Iris pigment epithelial cell (primary cell): ENCODE results near the gene COMTD1.

ENCODE experiments used
- DNase-seq: peaks from one replicate; pipeline ENCODE4 v3.0.0-alpha.2; 2011; ENCODE audit warnings: low read depth

COMTD1 gene

DNA sequence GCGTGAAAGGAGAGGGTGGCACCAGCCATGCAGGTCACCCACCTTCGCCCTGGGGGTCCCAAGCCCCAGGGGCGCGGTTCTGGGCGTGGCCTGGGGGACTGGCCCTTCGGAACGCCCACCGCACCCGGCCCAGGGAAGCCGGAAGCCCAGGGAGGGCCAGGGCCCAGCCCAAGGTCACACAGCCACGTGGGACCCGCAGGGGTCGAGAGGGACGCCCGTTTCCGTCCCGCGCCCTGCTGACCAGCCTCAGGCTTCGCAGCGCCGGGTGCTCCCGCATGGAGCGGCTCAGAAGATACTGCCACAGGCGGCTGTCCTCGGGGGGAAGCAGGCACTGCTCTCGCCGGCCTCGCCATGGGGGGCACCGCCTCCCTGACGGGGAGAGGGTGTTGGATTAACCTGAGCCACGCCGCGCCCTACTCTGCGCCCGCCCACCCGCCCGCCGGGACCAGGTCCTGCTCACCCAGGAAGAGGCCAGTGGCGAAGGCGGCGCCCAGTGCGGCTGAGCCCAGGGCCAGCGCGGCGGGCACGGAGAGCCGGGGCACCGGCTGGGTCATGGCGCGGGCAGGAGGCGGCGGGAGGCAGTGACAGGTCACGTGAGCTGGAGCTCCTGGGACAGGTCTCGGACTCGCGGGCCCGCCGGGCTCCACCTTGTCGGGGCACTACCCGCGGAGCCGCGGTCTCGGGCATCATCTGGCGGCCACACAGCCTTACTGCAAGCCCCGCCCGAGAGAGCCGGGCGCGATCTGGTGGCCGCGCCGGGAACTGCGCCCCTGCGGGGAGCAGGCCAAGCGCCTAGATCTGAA, at the start of gene COMTD1:
Gene COMTD1, minus strand, starts transcription at position 583 of the 803 bp plus-strand sequence. Its CDS starts 29 bp downstream, at position 554.
- peak; percentile 86 for DNase-seq

DNA sequence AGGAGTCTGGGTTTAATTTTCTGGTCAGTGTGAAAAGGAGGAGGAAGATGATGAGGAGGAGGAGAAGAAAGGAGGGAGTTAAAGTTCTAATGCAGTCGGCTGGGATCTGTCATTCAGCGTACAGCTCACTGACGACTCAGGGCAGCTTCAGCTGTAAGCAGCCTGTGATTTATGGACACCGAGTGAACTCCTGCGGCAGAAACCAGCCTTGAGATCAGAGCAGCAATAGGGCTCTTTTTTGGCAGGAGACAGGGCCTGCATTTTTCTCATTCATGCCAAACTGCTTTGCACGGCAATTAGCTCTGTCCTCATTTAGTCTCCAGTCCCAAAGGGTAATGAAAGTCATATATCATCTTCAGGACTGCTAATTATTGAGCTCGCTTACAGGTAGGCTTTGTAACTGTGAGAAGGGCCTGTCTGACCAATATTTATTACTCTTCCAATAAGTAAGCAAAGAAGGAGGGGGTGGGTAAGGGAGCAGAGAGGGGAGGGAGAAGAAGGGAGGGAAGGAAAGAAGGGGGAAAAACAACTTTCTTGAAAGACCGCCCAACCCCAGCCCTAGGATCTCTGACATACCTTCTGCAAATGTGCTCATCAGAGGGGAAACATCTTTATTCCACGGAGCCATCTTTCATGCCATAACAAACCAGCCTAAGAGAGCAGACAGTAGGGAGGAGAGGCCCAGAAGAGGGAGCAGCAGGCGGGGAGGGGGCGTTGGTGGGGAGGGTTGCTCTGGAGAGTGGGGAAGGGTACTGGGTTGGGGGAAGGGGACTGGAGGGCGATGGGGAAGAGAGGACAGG, 48.1 kb upstream of the COMTD1 start:
- peak; percentile 39 for DNase-seq

DNA sequence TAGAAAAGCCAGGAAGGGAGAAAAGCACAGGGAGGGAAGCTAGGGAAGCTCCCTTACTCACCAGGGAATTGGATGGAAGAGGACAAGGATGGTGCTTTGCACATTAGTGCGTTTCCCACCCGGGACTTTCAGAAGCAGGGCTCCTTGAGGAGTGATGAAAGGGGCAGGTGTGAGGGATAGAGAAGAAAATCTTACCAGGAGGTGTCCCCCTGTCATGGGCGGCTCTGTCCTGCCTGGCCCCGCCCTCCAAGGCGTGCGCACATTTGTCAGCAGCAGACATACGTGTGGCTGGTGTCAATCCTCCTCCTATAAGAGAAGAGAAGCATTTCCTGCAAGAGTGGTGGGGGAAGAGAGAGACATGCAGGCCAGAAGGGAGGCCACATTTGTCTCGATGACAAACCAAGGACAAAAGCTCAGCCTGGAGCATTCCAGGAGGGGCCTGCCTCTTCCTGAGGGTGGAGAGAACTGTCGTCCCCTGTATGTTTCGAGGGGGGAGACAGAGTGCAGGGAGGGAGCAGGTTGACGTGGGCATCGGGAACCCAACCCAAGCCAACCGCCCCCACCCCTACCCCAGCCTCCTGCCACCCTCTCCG, 47.4 kb upstream of the COMTD1 start:
- peak; percentile 26 for DNase-seq

DNA sequence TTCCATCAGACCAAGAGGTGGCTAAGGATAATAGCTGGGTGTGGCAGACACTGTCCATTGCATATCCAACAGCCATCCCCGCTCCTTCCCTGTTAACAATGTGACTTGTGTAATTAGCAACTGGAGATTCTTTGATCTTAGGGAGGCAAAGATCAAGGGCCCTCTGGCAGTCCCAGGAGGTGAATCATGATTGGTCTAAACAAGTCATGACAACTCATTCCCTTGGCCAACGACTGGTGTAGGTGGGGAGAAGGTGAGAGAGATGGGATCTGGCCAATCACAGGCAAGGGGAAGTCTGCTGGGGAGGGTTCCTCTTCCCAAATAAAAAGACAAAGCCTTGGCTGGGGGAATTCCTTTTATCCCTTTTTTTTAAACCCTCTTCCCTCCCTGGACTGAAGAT, 46.2 kb upstream of the COMTD1 start:
- no peak for DNase-seq

DNA sequence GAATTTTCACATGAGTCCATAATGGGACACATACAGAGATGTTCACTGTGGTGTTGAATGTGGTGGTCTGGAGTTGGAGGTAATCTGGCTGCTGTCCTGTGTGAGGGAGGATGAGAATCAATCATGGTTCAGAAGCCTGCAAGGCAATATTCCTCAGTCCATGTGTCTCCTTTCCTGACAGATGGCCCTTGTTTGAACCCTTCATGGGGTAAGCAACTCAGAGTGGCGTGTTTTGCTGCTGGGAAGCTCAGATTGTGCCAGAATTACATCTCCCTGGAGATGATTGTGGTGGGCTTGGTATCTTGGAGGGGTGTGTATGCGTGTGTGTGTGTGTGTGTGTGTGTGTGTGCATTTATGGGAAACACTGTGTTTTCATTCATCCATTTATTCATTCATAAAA, 44.5 kb upstream of the COMTD1 start:
- no peak for DNase-seq

DNA sequence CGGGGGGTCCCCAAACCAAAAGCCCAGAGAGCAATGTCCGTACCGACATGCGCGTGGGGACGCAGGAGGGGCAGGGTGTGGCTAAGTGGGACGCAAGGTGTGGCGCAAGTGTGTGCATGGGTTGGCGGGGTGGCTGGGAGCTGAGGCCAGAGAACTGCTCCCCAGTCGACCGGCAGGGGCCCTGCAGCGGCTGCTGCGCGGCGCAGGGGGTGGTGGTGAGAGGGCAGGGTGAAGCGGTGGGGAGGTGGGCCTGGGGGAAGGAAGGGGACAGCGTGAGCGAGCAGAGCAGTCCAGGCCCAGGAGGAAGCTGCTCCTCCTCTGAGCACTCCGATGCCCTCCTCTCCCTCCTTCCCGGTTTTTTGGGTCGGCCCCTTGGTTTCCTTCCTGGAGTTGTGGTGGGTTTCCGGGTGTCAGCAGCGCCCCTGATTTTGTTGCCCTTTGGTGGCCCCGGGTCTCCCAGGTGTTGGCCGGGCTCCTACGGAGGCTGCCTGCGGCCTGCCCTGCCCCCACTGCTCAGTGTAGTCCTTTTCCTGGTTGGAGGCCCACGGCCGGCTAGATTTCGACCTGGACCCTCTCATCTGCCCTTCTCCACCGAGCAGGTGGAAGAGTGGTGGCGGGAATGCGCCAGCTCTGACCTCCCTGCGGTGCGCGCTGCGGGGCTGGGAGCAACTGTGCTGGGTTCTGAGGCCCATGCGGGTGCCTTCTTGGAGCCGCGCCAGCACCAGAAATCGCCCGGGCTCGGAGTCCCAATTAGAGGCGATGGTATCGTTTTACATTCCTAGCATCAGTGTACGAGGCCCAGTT, 40.5 kb upstream of the COMTD1 start:
- DNase-seq, result no peak

DNA sequence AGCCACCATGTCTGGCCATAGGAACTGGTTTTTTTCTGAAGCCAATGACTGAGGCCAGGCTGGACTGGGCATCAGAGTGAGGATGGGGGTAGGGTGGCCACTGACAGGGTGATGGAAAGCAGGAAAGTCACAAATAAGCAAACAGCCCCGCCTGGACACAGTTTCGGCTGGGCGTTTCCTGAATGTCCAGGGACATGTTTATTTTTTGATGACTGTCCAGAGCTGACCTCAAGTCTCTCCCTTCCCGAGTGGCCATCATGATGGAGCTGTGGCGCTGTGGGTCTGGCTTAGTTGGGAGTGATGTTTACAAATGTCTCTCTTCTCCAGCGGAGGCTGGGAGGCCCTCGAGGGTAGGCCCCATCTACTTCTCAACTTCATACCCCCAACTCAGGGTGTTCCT, 37.1 kb upstream of the COMTD1 start:
- no peak for DNase-seq

DNA sequence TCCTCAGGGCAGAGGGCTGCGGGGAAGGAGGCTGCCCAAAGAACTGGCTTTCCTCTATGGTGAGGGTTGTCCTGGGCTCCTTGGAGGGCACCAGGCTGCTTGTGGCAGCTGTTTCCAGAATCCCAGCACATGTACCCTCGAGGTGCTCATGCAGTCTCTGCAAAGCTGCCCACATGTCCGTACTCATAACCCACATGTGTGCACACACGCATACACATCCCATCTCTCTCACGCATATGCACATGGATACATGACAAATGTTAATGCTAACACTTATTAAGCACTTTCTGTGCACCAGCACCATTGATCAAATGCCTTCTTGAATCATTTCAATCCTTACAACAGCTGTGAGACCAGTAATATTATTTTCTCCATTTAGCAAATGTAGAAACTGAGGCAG, 36.3 kb upstream of the COMTD1 start:
- no peak for DNase-seq

DNA sequence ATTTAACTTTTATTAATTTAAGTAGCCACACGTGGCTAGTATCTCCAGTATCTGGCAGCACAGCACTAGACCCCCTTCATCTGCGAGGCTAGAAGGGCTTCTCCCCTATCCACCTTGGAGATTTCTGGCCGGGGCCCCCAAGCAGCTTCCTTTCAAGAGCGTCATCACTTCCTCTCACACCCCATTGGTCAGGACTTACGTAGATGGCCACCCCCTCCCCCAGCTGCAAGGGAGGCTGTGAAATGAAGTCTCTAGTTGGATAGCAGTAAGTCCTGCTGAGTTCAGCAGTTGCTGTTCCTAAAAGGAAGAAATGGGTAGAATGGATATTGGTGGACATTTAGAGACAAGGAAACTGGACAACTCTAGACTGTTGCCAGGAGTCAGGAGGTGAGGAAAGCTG, 33.8 kb upstream of the COMTD1 start:
- no peak for DNase-seq

DNA sequence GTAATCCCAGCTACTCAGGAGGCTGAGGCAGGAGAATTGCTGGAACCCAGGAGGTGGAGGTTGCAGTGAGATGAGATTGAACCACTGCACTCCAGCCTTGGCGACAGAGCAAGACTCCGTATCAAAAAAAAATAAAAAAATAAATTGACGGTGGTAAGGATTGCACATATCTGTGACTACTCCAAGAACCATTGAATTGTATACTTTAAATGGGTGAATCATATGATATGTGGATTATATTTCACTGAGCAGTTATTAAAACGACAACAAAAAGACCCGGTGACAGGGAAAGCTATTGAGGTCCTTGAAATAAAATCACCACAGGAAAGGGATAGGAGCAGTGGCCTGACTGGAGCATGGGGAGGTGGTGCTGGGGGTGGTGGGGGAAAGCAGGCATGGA, 31.2 kb upstream of the COMTD1 start:
- DNase-seq, result peak; percentile 51

DNA sequence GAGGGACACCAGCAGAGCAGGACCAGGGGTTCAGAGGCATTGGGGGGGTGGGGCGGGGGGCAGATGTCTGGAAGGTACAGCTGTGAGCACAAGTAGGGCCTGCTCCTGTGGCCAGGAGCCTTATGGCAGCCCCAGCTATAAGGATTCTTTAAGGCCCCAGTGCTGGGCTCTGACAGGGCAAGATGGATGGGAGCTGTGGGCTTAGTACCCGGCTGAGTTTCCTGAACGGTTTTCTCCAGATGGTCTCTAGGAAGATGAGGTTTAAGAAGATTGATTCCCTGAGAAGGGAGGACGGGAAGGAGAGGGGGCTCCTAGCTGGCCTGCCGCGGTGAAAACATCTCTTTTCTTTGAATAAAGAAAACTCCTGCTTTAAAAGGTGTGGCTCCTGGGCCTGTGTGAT, 30.1 kb upstream of the COMTD1 start:
- no peak for DNase-seq

DNA sequence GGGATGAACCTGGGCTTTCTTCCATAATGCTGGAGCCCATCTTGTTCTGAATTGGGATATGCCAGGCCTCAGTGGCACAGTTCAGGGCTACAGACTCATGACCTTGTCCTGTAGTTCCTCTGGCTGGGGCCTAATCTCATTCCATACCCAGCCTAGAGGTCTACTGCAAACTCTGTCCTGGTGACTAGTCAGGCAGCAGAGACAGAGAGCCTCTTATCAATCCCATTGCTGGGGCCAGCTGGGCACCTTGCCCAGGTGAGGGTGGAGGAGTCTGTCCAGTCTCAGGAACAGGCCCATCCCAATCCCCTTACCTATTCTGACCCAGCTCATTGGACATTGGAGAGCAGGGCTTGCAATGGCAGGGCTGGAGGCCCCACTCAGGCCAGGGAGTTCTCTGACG, 28.0 kb upstream of the COMTD1 start:
- no peak for DNase-seq

DNA sequence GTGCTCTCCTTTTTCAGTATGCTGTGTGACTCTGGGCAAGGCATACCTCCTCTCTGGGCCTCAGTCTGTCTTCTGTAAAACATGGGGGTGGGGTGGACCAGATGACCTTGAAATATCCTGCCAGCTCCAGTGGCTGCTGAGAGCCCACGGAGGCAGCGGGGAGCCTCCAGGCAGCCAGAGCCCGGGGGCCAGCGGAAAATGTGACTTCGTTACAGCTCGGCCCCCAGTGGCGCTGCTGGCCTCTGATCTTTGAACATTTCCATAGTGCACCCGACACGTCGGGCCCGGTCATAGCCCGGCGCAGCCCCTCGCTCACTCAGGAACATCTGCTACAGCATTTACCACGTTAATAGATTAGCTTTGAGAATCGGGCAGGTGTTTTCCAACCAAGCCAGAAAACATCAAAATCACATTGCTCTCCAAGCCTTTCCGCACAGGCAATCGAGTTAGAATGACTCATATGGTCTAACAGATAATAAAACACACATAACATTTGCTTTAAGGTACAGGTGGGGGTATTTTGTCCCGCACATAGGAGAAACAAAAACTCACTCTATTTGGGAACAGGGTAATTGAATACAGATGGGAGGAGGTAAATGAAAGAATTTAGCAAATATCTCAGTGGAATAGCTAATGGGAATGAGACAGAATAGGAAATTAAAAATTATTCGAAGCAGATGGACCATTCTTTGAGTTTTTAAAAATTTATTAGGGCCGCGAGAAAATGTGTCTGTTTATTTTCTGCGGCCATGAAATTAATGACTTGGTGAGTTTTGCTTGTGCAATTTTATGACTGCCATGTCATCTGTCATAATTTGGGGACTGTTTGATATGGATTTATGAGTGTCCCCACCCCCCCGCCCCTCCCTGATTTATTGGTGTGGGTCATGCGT, 26.3 kb upstream of the COMTD1 start:
- DNase-seq, result peak; percentile 25

DNA sequence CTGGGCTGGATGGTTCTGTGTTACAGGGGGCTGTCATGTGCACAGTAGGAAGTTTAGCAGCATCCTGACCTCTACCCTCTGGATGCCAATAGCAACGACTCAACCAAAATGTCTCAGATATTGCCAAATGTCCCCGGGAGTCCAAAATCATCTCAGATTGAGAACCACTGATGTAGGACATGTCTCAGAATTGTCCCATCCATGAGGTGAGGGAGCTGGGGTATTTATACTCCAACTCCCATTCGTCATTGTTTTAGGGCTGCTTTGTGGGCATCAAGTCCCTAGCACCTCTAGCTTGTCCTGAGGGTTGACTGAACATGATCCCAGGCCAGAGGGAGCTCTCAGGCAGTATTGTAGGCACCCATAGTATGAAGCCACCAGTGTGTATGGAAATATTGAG, 25.2 kb upstream of the COMTD1 start:
- no peak for DNase-seq

DNA sequence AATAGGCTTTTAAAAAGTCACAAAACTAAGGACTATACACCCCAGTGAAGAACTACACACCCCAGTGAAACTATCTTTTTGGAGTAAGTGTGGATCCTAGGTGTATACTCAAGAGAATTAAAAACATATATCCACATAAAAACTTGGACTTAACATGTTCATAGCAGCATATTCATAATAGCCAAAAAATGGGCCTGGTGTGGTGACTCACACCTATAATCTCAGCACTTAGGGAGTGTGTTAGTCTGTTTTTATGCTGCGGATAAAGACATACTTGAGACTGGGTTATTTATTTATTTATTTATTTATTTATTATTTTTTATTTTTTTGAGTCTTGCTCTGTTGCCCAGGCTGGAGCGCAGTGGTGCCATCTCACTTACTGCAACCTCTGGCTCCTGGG, 19.0 kb upstream of the COMTD1 start:
- DNase-seq, result no peak

DNA sequence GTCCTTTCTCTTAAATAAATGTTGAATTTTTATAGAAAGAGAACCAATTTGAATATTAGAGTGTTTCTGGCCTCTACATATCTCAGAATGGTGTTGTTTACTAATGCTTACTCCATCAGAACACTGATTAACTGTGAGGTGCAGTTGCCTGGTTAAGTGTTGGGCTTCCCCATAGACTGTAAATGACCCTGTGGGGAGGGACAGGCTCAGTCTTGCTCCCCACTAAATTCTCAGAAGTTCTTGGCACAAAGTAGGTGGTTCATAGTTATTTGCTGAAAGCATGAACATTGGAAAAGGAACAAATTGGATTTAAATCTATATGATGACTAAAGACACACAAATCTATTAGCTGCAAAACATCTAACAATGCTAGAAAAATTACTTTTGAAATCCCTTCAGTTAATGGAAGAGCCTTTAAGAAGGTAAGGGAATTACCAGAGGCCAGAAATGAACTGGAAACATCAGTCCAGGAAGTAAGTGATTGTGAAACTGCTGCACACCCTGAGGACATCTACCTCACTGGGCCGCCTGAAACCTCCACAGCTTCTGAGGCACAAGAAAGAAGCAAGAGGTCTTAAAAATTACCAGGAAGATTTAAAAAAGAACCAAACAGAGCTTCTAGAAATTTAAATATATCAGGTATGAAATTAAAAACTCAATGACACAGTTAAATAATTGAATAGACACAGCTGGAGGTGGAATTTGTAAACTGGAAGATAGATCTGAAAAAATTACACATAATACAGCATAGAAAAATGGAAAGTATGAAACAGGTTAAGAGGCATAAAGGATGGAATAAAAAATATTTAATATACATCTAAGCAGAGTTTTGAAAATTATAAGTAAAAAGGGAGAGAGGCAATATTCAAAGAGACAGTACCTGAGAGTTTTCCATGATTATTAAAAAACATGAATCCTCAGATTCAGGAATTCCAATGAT, 17.8 kb upstream of the COMTD1 start:
- DNase-seq, result no peak

DNA sequence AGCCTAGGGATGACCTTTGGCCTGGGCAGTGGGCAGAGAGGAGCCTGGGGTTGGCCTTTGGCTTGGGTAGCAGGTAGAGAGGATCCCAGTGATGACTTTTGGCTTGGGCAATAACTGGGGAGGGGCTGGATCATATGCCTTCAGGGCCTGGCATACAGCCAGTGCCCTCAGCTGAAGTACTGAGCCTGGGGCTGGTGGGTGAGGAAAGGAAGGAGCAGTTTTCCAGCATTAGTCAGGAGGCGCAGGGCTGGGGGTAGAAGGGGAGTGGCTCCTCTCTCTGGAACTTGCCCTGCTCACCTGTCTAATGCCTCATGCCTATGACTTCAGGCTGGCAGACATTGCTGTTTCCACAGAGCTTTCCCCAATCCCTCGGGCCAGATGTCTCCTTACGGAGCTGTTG, 15.2 kb upstream of the COMTD1 start:
- no peak for DNase-seq

DNA sequence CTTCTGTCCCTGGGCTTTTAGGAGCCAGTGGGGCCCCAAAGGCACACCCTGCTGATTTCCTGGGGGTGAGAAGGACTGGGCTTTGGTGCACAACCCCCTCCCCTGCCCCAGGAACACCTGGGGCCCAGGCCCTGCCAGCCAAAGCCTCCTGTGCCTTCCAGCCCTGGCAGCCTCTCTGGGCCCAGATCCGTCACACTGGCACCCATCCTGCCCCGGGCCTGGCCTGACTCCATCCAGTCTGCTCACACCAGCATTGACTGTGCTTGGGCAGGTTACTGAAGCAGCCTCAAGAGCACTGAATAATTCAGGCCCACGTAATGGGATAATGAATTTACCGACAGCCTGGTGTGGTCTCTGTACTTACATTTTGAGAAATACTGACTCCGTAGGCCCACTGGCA, 12.0 kb upstream of the COMTD1 start:
- no peak for DNase-seq

DNA sequence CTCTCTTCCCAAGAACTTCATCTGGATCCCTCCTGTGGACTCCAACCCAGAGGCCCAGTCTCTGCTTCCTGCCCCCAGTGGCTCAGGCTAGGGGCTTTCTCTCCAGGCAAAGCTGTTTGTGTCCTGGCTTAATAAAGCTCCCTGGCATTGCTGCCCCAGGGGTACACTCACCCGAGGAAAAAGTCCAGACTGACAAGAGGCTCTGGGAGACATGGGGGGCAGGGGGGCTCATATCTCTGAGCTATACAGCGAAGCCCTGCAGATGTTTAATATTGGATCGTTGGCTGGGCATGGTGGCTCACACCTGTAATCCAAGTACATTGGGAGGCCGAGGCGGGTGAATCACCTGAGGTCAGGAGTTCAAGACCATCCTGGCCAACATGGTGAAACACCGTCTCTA, 10.7 kb upstream of the COMTD1 start:
- no peak for DNase-seq
